Measurements from ENCODE around the gene DYNLT1. TPM values are rescaled to one million over a fixed set of nuclear protein-coding genes. Genes with fewer than 3 reads are reported as not detected.

The DYNLT1 gene
- polyA plus RNA-seq, 1 donor from 2014 or later: 320 TPM

DNA sequence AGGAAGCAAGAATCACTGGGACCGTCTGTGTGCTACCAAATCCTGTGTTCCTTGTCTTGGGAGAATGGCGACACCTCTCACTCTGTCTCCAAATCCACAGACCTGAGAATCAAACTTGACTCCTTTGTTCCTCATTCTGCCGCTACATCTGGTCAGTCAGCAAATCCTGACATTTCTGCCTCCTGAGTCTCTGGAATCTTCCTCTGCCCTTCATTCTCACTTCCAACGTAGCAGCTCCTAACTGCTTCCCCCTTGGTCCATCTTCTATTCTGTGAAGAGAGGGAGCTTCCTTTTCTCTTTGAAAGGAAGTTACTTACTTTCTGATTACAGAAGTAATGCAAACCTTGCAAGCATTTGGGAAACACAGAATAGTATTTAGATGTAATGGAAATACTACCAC, 43.0 kb upstream of the DYNLT1 start:
- Histone ChIP-seq H3K9me3 (ENCODE audit: low read length) (no peaks in the 10 kb centered on the region), H3K4me2 (ENCODE audit: low read length) (no peak overlapping the region), H3K79me2 (replicated peaks; ENCODE audit: insufficient read depth, low read length) (no peaks in the 10 kb centered on the region), H4K20me1 (ENCODE audit: insufficient read depth) (no peaks in the 10 kb centered on the region), H3F3A (ENCODE audit: insufficient read depth, low read length, poor library complexity, severe bottlenecking) (no peaks in the 10 kb centered on the region), H3K27ac (ENCODE audit: low read length) (no peak overlapping the region), H2AFZ (ENCODE audit: low read depth, low read length) (no peak overlapping the region), H3K27me3 (ENCODE audit: insufficient read depth, low read depth, low read length) (no peaks in the 10 kb centered on the region), H3K36me3 (ENCODE audit: insufficient read depth, low read length) (no peaks in the 10 kb centered on the region), H3K9ac (ENCODE audit: low read length) (no peak overlapping the region), H3K9me2 (ENCODE audit: insufficient read depth, low read length) (no peaks in the 10 kb centered on the region), H3K4me3 (ENCODE audit: low read length) (no peak overlapping the region)
- TF ChIP-seq EZH2 (IDR thresholded peaks at IDR 0.05; ENCODE audit: borderline replicate concordance, insufficient read depth, low read length, poor library complexity, severe bottlenecking): no peak
- TF ChIP-seq SMC3 (conservative IDR thresholded peaks at IDR 0.05; ENCODE audit: poor library complexity): no peak
- TF ChIP-seq POLR2AphosphoS5 (IDR thresholded peaks at IDR 0.05): no peak
- no peak for TF ChIP-seq MXI1 (conservative IDR thresholded peaks at IDR 0.05; ENCODE audit: poor library complexity, severe bottlenecking)
- TF ChIP-seq, protein P1, sequence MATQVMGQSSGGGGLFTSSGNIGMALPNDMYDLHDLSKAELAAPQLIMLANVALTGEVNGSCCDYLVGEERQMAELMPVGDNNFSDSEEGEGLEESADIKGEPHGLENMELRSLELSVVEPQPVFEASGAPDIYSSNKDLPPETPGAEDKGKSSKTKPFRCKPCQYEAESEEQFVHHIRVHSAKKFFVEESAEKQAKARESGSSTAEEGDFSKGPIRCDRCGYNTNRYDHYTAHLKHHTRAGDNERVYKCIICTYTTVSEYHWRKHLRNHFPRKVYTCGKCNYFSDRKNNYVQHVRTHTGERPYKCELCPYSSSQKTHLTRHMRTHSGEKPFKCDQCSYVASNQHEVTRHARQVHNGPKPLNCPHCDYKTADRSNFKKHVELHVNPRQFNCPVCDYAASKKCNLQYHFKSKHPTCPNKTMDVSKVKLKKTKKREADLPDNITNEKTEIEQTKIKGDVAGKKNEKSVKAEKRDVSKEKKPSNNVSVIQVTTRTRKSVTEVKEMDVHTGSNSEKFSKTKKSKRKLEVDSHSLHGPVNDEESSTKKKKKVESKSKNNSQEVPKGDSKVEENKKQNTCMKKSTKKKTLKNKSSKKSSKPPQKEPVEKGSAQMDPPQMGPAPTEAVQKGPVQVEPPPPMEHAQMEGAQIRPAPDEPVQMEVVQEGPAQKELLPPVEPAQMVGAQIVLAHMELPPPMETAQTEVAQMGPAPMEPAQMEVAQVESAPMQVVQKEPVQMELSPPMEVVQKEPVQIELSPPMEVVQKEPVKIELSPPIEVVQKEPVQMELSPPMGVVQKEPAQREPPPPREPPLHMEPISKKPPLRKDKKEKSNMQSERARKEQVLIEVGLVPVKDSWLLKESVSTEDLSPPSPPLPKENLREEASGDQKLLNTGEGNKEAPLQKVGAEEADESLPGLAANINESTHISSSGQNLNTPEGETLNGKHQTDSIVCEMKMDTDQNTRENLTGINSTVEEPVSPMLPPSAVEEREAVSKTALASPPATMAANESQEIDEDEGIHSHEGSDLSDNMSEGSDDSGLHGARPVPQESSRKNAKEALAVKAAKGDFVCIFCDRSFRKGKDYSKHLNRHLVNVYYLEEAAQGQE (IDR thresholded peaks at IDR 0.05; ENCODE audit: borderline replicate concordance): no peak
- no peak for TF ChIP-seq EP300 (conservative IDR thresholded peaks at IDR 0.05; ENCODE audit: poor library complexity, severe bottlenecking)
- no peak for TF ChIP-seq RAD21 (conservative IDR thresholded peaks at IDR 0.05)
- TF ChIP-seq, protein P2, sequence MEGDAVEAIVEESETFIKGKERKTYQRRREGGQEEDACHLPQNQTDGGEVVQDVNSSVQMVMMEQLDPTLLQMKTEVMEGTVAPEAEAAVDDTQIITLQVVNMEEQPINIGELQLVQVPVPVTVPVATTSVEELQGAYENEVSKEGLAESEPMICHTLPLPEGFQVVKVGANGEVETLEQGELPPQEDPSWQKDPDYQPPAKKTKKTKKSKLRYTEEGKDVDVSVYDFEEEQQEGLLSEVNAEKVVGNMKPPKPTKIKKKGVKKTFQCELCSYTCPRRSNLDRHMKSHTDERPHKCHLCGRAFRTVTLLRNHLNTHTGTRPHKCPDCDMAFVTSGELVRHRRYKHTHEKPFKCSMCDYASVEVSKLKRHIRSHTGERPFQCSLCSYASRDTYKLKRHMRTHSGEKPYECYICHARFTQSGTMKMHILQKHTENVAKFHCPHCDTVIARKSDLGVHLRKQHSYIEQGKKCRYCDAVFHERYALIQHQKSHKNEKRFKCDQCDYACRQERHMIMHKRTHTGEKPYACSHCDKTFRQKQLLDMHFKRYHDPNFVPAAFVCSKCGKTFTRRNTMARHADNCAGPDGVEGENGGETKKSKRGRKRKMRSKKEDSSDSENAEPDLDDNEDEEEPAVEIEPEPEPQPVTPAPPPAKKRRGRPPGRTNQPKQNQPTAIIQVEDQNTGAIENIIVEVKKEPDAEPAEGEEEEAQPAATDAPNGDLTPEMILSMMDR (IDR thresholded peaks at IDR 0.05; ENCODE audit: poor library complexity, severe bottlenecking): no peak
- TF ChIP-seq TAF1 (IDR thresholded peaks at IDR 0.05; ENCODE audit: low read depth): no peak

DNA sequence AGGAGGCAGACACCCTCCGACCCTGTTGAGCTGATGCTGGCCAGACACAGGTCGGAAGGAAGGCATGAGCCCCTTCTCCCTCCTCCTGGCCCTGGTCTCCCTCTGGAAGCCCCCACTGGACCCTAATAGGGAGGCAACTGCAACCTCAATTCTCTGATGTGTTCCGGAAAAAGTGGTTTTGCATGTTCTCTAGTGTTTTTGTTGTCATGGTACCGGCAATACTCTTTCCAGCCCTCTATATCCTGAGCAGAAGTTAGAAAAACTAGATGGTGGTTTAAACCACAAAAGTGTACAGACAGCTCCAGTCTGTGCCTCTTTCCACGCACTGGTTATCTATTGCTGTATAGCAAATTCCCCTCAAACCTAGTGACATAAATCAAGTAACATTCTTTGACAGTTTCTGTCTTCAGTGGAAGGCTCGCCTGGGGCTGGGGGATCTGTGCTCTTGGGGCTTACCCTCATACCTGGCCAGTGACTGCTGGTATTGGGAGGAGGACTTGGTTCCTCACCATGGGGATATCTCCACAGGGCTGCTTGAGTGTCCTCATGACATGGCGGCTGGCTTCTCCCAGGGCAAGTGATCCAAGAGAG, 42.3 kb upstream of the DYNLT1 start:
- H3K79me2 ChIP-seq (replicated peaks; ENCODE audit: insufficient read depth, low read length): no peaks in the 10 kb centered on the region
- H3K4me3 ChIP-seq (ENCODE audit: low read length): no peak overlapping the region
- no peak overlapping the region for H3K4me2 ChIP-seq (ENCODE audit: low read length)
- H3K9me3 ChIP-seq (ENCODE audit: low read length): no peaks in the 10 kb centered on the region
- H3K27me3 ChIP-seq (ENCODE audit: insufficient read depth, low read depth, low read length): no peaks in the 10 kb centered on the region
- no peaks in the 10 kb centered on the region for H3F3A ChIP-seq (ENCODE audit: insufficient read depth, low read length, poor library complexity, severe bottlenecking)
- H3K36me3 ChIP-seq (ENCODE audit: insufficient read depth, low read length): no peaks in the 10 kb centered on the region
- no peak overlapping the region for H2AFZ ChIP-seq (ENCODE audit: low read depth, low read length)
- no peak for TF ChIP-seq EP300 (conservative IDR thresholded peaks at IDR 0.05; ENCODE audit: poor library complexity, severe bottlenecking)
- no peak for TF ChIP-seq TAF1 (IDR thresholded peaks at IDR 0.05; ENCODE audit: low read depth)
- no peak for TF ChIP-seq EZH2 (IDR thresholded peaks at IDR 0.05; ENCODE audit: borderline replicate concordance, insufficient read depth, low read length, poor library complexity, severe bottlenecking)
- TF ChIP-seq, protein P2 (IDR thresholded peaks at IDR 0.05; ENCODE audit: poor library complexity, severe bottlenecking): no peak
- TF ChIP-seq SMC3 (conservative IDR thresholded peaks at IDR 0.05; ENCODE audit: poor library complexity): no peak
- TF ChIP-seq, protein P1 (IDR thresholded peaks at IDR 0.05; ENCODE audit: borderline replicate concordance): no peak
- TF ChIP-seq POLR2AphosphoS5 (IDR thresholded peaks at IDR 0.05): no peak
- TF ChIP-seq MXI1 (conservative IDR thresholded peaks at IDR 0.05; ENCODE audit: poor library complexity, severe bottlenecking): no peak
- no peak for TF ChIP-seq RAD21 (conservative IDR thresholded peaks at IDR 0.05)
- H3K9me2 ChIP-seq (ENCODE audit: insufficient read depth, low read length): no peaks in the 10 kb centered on the region
- no peak overlapping the region for H3K9ac ChIP-seq (ENCODE audit: low read length)
- no peak overlapping the region for H3K27ac ChIP-seq (ENCODE audit: low read length)
- H4K20me1 ChIP-seq (ENCODE audit: insufficient read depth): no peaks in the 10 kb centered on the region

Data from neural cell (in vitro differentiated cells).